Fibroblast of skin of right biceps (primary cell): ENCODE data around the gene ACTR3C.
"Not testable (repeated sequence)": the region's sequence is repeated elsewhere in the genome, so short reads cannot be mapped to it uniquely, and the experiment has no call there.

Source experiments
- DNase-seq: peaks from one replicate; pipeline ENCODE4 v3.0.0-alpha.2; 2013

ACTR3C gene

DNA sequence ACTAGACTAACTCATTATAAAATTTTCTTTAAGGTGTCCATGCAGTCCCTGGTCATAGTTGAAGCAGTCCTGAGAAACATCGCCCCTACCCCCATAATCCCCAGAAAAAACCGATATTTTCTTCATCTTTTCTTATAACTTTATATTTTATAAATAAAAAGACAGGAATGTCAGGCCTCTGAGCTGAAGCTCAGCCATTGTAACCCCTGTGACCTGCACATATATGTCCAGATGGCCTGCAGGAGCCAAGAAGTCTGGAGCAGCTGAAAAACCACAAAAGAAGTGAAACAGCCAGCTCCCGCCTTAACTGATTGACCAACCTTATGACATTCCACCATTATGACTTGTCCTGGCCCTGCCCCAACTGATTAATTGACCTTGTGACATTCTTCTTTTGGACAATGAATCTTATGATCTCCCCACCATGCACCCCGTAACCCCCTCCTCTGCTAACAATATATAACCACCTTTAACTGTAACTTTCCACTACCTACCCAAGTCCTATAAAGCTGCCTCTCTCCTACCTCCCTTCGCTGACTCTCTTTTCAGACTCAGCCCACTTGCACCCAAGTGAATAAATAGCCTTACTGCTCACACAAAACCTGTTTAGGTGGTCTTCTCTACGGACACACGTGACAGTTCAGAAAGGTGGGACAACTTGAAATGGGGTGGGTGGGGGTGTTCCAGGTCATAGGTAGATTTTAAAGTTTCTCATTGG, 10.5 kb downstream of the ACTR3C start:
- peak; percentile 32 for DNase-seq

DNA sequence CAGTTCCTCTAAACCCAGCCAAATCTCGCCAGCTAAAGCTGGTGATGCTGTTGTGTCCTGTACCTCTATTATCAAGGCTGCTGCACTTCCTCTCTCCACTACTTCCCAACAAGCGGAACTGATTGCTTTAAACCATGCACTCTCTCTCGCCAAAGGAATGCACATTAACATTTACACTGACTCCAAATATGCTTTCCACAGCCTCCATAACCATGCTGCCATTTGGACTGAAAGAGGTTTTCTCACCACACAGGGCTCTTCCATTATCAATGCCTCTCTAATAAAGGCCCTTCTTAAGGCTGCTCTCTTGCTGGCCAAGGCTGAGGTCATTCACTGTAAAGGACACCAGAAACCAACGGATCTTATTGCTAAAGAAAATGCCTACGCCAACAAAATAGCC, 11.6 kb downstream of the ACTR3C start:
- DNase-seq, result no peak

DNA sequence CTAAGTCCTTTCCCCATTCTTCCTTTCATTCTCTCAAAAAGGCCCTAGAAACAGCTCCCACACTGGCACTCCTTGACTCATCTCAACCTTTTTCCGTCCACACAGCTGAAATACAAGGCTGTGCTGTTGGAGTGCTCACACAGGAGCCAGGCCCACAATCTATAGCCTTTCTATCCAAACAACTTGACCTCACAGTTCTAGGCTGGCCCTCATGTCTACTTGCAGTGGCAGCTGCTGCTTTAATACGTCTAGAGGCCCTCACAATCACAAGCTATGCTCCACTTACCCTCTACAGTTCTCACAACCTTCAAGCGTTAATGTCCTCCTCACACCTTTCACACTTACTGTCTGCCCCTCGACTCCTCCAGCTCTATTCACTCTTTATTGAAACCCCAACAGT, 12.2 kb downstream of the ACTR3C start:
- DNase-seq, result no peak

DNA sequence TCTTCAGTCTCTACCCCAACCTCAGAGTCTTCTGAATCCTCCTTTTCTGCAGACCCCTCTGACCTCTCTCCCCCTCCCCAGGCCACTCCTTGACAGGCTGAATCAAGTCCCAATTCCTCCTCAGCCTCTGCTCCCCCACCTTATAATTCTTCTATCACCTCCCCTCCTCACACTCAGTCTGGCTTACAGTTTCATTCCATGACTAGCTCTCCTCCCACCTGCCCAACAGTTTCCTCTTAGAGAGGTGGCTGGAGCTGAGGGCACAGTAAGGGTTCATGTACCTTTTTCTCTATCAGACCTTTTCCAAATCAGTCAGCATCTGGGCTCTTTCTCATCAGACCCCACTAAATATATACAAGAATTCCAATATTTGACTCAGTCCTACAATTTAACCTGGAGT, 14.8 kb downstream of the ACTR3C start:
- no peak for DNase-seq

DNA sequence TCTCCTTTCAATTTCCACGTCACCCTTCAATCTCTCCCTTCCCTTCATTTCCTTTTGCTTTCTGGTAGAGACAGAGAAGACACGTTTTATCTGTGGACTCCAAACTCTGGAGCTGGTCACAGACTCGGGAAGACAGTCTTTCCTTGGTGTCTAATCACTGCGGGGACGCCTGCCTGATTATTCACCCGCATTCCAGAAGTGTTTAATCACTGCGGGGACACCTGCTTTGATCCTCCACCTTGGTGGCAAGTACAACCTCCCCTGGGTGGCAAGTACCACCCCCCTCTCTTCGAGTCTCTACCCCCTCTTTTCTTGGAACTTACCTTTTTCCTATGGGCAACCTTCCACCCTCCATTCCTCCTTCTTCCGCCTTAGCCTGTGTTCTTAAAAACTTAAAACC, 15.4 kb downstream of the ACTR3C start:
- DNase-seq, result no peak

DNA sequence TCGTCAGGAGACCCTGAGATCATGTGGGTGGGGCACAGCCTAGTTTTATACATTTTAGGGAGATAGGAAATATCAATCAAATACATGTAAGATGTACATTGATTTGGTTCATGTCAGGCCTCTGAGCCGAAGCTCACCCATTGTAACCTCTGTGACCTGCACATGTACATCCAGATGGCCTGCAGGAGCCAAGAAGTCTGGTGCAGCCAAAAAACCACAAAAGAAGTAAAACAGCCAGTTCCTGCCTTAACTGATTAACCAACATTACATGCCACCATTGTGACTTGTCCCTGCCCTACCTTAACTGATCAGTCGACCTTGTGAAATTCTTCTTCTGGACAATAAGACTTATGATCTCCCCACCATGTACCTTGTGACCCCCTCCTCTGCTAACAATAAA, 16.2 kb downstream of the ACTR3C start:
- no peak for DNase-seq

DNA sequence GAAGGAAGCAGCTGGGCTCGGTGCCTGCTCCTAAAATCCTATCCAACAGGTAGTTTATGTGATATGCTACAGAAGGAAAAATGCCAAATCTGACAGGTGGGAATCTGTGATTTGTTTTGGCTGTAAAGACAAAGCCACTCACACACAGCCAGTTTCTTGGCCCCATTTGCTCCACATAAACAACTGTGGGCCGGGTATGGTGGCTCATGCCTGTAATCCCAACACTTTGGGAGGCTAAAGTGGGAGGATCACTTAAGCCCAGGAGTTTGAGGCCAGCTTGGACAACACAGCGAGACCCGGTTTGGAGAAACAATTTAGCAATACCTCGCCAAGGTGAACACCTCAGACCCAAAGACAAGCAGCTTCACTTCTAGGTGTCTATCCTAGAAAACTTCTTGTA, 17.0 kb downstream of the ACTR3C start:
- DNase-seq, result not testable (repeated sequence)

DNA sequence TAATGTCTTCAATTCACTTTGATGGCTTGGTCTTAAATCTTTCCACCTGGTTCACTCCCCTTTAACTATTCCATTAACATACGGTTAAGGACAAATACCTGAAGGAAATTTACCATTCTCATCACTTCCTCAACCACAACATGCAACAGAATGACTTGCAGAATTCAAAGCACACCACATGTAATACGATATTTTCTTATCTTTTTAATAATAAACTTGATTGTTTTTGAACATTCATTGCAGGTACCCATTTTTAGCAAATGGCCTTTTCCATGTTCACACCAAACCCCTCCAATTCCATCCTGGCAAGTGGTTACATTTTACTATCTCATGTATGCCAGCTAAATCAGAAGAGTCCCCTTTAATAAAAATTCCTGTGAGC, 17.5 kb downstream of the ACTR3C start:
- not testable (repeated sequence) for DNase-seq

DNA sequence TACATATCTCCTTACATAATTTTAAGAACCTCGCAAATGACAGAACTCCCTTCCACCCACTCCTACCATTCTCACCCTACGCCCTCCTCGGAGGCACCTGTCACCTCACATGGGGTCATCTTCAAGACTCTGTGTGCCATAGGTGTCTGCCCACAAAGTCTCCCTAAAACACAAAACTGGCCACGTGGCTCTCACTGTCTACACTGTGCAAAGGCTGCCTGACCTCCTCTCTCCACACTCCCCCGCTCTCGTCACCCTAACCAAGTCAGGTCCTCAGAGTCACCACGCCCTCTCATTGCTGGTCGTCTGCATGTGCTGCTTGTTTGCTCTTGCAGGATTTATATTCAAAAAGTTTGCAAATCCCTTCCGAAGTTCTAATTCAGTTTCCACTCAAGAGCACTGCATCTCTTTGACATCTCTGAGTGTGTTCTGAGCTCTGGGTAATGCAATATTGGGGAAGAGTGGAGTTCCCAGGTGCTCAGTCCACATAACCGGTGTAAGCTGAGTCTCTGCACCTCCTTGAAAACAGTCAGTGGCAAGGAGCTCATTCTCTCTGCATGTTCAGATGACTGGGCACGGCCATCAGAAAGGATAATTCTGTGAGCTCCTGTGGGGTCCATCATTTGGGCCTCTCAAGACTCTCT, 18.0 kb downstream of the ACTR3C start:
- DNase-seq, result not testable (repeated sequence)

DNA sequence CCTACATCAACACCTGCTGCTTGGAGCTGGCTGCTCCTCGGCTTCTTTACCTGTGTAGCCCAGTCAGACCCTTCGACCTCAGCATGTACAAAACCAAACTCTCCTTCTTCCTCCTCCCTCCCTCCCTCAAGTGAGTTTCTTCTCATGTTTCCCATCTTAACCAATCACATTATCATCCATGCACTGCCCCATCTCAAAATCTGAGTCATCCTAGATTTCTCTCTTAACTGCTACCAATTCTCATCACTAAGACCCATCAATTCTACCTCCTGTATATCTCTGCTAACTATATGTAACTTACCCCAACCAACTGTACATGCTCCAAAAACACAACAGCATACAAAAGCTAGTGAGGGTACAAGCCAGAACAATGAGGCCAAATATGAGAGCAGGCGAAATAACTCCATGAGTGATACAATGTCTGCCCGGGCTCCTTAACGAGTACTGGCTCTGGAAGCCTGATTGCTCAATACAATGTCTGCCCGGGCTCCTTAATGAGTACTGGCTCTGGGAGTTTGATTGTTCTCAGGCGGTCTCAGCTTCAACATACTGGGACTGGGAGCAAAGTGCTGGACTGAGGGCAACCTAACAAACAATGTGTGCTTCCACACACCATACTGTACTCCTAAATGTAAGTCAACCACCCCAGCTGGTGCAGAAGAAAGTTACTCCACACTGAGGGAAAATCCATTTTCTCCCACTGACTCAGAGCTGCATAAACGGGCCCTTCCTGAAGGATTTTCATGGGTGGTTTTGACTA, 18.7 kb downstream of the ACTR3C start:
- DNase-seq, result not testable (repeated sequence)

DNA sequence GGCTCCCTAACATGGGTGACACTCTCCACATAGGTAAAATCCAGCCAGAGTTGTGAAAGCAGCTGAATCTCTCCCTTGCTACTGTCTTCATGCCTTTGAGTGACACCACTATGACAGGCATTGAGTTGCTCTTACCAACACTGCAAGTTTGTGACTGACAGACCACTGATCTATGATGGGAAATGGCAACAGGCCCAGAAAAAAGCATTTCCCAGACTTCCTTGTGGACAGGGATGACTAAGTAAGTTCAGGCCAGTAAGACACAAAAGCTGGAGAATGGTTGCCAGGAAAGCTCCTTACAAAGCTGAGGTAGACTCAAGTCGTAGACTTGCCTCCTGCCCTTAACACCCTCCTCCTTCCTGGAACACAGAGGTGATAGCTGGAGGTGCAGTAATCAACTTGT, 20.4 kb downstream of the ACTR3C start:
- peak; percentile 37 for DNase-seq

DNA sequence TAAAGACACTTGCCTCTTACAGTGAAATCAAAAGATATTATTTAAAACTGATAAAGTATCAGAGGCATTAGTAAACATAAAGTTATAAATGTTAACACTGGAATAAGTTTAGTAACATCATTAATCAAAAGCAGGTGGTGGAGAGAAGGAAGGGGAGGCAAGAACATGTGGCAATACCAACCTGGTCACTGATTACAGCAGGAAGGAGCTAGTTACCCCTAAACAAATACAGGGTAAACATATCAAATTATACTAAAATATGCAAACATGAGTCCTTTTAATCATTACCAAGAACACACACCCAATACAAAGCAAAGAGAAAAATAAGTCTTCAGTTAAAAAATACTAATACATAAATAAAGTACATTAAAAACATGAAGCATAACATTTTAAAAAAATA, 25.4 kb downstream of the ACTR3C start:
- not testable (repeated sequence) for DNase-seq

DNA sequence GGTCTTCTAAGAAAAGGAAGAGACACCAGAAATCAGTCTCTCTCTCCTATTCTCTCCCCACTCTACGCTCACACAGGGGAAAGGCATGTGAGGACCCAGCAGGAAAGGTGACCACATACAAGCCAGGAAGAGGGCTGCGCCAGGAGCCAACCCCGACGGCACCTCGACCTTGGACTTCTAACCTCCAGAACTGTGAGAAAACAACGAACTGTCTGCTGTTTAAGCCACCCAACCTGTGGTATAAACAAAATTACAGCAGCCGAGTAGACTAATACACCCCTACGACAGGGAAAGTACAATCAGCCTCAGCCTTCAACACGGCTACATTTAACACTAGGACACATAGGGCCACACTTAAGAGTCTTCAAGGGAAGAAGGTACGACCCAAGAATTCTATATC, 26.5 kb downstream of the ACTR3C start:
- DNase-seq, result not testable (repeated sequence)

DNA sequence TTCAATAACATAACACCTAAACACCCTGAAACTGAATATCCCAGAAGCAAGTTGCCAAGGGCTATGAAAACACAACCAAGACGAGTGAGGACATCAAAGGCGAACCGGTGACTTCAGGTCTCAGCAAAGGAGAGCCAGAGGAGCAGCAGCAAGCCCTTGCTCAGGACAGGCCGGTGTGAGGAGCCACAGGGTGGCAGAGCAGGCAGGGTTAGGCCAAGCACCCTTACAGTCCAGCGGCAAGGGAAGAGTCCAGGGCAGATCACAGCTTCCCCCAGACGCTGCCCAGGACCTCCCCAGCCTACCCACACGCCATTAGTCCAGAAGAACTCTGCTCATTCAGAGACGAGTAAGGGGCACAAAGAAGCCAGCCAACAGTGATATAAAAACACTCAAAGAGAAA, 27.7 kb downstream of the ACTR3C start:
- not testable (repeated sequence) for DNase-seq

DNA sequence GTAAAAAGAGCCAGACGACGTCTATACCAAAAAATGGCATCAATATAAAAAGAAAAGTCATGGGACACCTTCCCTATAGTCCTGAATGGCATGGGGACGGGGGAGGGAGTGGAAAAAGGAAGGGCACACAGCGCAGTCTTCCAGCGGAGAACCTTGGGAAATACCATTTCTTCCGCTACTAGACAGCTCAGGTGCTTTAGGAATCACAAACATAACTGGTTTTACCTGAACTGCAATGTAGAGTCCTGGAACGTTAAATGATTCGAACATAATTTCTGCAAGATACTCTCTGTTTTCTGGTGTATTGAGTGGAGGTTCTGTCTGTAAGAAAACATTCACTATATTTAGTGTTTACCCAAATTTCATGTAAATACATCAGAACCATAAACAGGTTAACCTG, 28.3 kb downstream of the ACTR3C start:
- DNase-seq, result not testable (repeated sequence)

DNA sequence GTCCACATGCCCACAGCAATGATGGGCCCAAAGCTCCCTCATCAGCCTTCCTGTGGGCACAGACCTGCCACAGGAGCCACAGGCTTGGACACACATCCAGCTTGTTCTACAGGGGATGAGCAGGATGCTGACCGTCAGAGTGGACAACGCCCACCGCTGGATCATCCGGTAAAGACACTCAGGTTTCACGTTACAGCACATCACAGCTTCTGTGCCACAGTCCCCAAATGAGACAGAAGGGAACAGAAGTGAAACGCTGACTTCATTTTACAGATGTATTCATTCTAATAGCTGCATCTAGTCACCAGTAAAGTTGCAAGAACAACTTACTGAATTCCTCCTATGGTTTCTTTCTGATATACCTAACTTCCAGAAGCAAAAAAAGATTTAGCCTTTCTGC, 33.0 kb downstream of the ACTR3C start:
- not testable (repeated sequence) for DNase-seq

DNA sequence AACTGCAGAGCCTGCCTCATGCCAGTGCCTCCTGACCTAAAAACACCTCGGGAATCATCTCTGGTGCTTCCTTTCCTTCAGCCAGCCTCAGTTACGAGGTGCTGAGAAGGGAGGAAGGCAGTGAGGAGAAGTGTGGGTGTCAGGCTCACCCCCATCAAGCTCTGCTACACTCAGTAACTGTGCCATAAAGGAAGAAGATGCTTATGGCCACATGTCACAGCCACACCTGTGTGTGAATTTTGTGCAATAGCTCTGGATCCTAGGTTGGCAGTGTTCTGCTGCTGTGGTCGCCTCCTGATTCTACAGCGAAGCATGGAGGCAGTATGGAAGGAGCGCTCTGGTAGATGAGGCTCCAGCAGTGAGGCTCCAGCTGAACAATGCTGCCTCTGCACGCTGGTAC, 34.5 kb downstream of the ACTR3C start:
- DNase-seq, result not testable (repeated sequence)

DNA sequence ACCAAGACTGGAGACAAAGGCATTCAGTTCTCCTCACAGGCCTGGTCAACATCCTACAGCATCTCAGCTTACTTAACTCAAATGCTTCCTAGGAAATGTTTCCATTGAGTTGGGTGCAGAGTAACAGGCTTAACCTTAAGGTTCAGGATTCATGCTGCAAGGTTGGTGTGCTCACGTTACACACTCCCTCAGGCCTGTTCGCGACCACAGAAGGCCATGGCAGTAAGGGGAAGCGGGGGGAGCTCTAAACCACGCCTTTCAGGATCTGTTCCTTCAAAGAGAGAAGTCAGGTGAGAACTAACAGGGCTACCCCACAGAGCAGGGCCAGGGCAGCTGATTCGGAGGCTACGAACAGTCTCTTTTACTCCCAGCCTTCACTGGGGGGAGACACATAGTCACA, 35.5 kb downstream of the ACTR3C start:
- DNase-seq, result not testable (repeated sequence)

DNA sequence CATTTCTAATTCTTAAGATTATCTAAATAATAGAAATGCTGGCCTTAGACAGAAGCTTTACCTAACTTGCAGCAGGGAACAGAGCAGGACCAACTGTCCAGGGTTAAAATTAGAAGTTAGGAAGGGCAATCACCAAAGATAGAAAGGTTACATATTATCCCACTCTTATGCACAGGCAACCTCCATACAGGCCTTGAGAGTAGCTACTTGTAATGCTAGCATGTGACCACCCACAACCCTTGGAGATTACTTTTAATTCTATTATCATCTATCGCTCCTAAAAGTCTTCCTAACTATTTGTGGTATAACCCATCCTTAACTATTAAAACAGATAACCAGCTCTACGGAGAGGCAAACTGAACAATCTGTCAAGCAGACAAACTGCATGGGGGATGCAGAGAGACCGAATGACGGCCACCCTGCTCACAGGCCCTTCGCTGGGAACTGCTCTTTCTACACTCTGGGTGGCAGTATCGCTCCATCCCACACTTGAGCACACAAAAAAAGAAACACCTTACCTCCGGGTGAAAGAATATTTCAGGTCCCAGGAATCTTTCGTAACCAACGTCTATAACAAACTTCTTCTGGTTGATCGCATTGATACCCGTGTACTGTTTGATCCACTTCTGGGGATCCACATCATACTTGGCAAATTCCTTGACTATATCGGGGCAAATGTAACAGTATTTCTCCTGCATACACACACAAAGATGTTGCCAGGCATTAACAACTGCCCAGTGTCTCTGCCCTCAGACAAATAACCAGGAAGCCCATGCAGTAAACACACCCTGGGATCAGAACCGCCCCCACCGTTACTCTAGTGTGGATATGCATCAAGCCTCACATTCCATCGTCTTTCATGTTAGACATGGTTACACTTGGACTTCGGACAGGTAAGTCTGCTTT, 37.2 kb downstream of the ACTR3C start:
- not testable (repeated sequence) for DNase-seq

DNA sequence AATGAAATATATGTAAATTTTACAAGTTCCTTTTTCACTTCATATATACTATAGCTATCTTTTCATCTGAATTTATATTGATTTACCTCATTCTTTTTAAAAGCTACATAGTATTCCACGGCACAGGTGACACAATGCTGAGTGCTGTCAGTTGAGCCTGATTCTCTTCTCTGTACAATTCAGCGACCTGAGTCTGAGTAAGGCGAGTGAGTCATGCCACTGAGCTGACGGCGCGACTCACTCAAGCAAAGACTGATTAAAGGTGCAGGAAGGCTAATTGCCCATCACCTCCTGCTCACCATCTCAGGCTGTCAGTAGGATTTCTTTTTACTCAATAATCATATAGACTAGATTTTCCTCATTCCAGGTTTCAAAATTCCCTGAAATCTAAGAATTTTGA, 39.7 kb downstream of the ACTR3C start:
- not testable (repeated sequence) for DNase-seq

DNA sequence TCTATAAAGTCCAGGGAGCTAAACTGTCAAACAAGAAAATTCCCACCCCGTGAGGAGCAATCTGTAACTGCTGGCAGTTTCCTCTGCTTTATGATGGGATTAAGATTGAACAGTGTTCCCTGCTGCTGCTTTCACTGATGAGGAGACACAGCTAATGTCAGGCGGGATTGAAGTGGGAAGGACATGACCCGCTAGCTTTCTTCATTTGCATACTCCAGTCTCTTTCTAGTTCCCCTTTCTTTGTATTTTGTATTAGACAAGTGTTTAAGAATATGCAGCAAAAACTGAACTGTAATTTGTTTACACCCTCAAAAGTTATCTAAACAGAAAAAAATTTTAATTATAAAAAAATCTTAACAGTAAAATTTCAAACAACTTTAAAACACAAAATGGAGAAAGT, 40.2 kb downstream of the ACTR3C start:
- DNase-seq, result not testable (repeated sequence)

DNA sequence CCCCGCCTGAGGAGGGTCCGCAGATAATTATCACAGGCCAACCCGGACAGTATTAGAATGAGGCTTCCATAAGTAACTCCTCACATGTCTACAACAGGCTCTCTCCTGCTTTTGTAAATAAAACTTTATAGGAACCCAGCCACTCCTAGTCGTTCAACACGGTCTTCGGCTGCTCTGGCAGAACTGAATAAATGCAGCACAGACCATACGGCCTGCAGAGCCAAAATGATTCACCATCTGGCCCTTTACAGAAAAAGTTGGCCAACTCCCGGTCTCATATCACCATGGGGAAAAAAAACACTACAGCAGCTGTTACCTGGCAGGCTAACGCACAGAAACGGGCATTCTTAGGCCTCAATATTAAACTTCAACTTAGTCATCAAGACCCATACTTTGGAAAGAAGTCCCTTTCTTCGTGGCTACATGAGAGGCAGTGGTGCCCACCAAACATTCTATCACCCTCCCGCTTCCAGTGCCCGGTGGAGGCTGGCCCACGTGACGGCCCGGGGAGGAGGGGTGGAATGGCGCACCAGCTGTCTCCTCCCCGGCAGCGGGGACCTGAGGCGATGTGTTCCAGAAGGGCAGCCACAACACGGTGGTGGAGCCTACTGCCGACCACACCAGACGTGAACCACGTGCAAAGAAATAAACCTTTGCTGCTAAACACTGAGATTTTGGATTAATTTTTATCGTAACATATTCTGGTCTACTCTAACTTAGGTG, 41.5 kb downstream of the ACTR3C start:
- DNase-seq, result not testable (repeated sequence)
